NCI-H1417 treated with DMSO at 0.1 percent for 48 hours (cell line): ENCODE results near the gene PCDHGA7.
"Not testable (repeated sequence)": the region's sequence is repeated elsewhere in the genome, so short reads cannot be mapped to it uniquely, and the experiment has no call there.

Experiments
- DNase-seq: peaks from one replicate; lab custom pipeline; 2025; lab: John Stamatoyannopoulos, UW

The PCDHGA7 gene

DNA sequence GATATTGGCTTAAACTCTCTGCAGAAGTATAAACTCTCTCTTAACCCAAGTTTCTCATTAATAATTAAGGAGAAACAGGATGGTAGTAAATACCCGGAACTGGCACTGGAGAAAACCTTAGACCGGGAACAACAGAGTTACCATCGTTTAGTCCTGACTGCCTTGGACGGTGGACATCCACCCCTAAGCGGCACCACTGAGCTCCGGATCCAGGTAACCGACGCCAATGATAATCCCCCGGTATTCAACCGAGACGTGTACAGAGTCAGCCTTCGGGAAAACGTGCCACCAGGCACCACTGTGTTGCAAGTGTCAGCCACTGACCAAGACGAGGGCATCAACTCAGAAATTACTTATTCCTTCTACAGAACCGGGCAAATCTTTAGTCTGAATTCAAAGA lies 16.1 kb downstream of the PCDHGA7 start:
- DNase-seq, result no peak

DNA sequence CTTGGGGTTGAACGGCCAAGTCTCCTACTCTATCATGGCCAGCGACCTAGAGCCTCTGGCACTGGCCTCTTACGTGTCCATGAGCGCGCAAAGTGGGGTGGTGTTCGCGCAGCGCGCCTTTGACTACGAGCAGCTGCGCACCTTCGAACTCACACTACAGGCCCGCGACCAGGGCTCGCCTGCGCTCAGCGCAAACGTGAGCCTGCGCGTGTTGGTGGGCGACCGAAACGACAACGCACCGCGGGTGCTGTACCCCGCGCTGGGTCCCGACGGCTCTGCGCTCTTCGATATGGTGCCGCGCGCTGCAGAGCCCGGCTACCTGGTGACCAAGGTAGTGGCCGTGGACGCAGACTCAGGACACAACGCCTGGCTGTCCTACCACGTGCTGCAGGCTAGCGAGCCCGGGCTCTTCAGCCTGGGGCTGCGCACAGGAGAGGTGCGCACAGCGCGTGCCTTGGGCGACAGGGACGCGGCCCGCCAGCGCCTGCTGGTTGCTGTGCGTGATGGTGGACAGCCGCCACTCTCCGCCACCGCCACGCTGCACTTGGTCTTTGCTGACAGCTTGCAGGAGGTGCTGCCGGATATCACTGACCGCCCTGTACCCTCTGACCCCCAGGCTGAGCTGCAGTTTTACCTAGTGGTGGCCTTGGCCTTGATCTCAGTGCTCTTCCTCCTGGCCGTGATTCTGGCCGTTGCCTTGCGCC lies 17.2 kb downstream of the PCDHGA7 start:
- DNase-seq, result no peak

DNA sequence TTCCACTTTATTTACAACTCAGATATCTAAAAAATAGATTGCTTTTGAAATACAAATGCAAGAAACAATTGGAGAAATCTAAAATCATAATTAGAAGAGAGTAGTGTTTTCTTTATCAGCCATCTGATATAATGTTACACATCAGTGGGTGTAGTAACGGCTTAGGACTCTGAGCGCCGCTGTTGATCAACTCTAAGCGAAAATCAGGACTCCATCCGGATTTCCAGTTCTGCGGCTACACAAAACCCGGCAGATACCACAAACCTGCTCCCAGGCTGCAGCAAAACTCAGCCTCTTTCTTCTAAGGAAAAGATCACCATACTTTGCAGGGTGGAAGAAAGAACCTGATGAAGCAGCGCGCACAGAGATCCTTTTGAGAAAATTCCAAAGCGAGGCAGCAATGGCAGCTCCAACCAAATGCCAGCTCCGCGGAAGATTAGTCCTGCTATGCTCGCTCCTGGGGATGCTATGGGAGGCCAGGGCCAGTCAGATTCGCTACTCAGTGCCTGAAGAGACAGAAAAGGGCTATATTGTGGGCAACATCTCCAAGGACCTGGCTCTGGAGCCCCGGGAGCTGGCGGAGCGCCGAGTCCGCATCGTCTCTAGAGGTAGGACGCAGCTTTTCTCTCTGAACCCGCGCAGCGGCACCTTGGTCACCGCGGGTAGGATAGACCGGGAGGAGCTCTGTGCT lies 20.2 kb downstream of the PCDHGA7 start, which contains the start of gene PCDHGA9:
TSS of gene PCDHGA9 (plus strand) at position 226 of the 691 bp plus-strand sequence. CDS start at position 401, 175 bp downstream.
- DNase-seq, result no peak

GRCh38 chr5:141403387-141403786 lies 20.8 kb downstream of the PCDHGA7 start:
- no peak for DNase-seq

GRCh38 chr5:141407790-141408505 lies 25.4 kb downstream of the PCDHGA7 start, which contains the start of gene PCDHGB6:
Gene PCDHGB6, plus strand, starts transcription at chr5:141408021. Its CDS starts 182 bp downstream, at chr5:141408203.
- DNase-seq, result not testable (repeated sequence)

DNA sequence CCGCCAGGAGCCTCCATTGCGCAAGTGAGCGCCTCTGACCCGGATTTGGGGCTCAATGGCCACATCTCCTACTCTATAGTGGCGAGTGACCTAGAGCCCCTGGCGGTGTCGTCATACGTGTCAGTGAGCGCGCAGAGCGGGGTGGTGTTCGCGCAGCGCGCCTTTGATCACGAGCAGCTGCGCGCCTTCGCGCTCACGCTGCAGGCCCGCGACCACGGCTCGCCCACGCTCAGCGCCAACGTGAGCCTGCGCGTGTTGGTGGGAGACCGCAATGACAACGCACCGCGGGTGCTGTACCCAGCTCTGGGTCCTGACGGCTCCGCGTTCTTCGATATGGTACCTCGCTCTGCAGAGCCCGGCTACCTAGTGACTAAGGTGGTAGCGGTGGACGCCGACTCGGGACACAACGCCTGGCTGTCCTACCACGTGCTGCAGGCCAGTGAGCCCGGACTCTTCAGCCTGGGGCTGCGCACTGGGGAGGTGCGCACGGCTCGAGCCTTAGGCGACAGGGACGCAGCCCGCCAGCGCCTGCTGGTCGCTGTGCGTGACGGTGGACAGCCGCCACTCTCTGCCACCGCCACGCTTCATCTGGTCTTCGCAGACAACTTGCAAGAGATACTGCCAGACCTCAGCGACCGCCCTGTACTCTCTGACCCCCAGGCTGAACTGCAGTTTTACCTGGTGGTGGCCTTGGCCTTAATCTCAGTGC lies 27.2 kb downstream of the PCDHGA7 start:
- no peak for DNase-seq

- DNase-seq, result no peak
Observed at GRCh38 chr5:141411575-141411974, 29.0 kb downstream of the PCDHGA7 start.

GRCh38 chr5:141412854-141413539 lies 30.5 kb downstream of the PCDHGA7 start, which contains the start of gene PCDHGA10:
Gene PCDHGA10, plus strand, starts transcription at chr5:141412987. Its CDS starts 189 bp downstream, at chr5:141413176.
- no peak for DNase-seq

- no peak for DNase-seq
Observed at GRCh38 chr5:141413540-141414069, 31.1 kb downstream of the PCDHGA7 start.

DNA sequence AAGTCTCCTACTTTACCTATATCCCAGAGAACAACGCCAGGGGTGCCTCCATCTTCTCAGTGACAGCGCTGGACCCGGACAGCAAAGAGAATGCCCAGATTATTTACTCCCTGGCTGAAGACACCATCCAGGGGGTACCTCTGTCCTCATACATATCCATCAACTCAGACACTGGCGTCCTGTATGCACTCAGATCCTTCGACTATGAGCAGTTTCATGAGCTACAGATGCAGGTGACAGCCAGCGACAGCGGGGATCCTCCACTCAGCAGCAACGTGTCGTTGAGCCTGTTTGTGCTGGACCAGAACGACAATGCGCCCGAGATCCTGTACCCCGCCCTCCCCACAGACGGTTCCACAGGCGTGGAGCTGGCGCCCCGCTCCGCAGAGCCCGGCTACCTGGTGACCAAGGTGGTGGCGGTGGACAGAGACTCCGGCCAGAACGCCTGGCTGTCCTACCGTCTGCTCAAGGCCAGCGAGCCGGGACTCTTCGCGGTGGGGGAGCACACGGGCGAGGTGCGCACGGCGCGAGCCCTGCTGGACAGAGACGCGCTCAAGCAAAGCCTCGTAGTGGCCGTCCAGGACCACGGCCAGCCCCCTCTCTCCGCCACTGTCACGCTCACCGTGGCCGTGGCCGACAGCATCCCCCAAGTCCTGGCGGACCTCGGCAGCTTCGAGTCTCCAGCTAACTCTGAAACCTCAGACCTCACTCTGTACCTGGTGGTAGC lies 32.2 kb downstream of the PCDHGA7 start:
- DNase-seq, result not testable (repeated sequence)

- not testable (repeated sequence) for DNase-seq
Observed at GRCh38 chr5:141415275-141415618, 32.7 kb downstream of the PCDHGA7 start.

DNA sequence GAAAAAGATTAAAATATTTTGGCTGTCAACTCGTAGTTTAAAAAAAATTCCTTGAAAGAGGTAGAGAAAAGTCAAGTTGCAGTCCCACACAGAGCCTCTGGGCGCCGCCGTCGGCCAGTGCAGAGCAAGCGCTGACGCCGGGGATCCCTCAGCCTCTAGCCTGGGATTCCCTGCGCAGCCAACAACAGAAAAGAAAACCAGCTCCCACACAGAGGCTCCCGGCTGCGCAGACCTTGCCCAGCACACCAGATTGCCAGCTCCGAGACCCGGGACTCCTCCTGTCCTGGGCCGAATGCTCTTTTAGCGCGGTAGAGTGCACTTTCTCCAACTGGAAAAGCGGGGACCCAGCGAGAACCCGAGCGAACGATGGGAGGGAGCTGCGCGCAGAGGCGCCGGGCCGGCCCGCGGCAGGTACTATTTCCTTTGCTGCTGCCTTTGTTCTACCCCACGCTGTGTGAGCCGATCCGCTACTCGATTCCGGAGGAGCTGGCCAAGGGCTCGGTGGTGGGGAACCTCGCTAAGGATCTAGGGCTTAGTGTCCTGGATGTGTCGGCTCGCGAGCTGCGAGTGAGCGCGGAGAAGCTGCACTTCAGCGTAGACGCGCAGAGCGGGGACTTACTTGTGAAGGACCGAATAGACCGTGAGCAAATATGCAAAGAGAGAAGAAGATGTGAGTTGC lies 35.1 kb downstream of the PCDHGA7 start, which contains the start of gene PCDHGB7:
TSS of gene PCDHGB7 (plus strand) at position 184 of the 679 bp plus-strand sequence. CDS start at position 367, 183 bp downstream.
- DNase-seq, result not testable (repeated sequence)

DNA sequence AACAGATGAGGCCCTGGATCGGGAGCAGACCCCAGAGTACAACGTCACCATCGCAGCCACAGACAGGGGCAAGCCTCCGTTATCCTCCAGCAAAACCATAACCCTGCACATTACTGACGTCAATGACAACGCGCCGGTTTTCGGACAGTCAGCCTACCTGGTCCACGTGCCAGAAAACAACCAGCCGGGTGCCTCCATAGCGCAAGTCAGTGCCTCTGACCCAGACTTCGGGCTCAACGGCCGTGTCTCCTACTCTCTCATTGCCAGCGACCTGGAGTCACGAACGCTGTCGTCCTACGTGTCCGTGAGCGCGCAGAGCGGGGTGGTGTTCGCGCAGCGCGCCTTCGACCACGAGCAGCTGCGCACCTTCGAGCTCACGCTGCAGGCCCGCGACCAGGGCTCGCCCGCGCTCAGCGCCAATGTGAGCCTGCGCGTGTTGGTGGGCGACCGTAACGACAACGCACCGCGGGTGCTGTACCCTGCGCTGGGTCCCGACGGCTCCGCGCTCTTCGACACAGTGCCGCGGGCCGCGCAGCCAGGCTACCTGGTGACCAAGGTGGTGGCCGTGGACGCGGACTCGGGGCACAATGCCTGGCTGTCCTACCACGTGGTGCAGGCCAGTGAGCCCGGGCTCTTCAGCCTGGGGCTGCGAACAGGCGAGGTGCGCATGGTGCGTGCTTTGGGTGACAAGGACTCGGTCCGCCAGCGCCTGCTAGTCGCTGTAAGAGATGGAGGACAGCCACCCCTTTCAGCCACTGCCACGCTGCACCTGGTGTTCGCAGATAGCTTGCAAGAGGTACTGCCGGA lies 36.7 kb downstream of the PCDHGA7 start:
- no peak for DNase-seq

GRCh38 chr5:141420855-141421488 lies 38.4 kb downstream of the PCDHGA7 start, which contains the start of gene PCDHGA11:
Gene PCDHGA11, plus strand, starts transcription at chr5:141421051. Its CDS starts 177 bp downstream, at chr5:141421228.
- no peak for DNase-seq

DNA sequence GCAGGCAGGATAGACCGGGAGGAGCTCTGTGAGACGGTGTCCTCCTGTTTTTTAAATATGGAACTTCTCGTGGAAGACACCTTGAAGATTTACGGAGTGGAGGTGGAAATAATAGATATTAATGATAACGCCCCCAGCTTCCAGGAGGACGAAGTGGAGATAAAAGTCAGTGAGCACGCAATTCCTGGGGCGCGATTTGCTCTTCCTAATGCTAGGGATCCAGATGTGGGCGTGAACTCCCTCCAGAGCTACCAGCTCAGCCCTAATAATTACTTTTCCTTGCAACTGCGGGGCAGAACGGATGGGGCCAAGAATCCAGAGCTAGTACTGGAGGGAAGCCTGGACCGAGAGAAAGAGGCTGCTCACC lies 38.9 kb downstream of the PCDHGA7 start:
- no peak for DNase-seq

DNA sequence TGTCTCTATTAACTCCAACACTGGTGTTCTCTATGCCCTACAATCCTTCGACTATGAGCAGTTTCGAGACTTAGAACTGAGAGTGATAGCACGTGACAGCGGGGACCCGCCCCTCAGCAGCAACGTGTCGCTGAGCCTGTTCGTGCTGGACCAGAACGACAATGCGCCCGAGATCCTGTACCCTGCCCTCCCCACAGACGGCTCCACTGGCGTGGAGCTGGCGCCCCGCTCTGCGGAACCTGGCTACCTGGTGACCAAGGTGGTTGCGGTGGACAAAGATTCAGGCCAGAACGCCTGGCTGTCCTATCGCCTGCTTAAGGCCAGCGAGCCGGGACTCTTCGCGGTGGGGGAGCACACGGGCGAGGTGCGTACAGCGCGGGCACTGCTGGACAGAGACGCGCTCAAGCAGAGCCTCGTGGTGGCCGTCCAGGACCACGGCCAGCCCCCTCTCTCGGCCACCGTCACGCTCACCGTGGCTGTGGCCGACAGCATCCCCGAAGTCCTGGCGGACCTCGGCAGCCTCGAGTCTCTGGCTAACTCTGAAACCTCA lies 40.3 kb downstream of the PCDHGA7 start:
- no peak for DNase-seq

- no peak for DNase-seq
Observed at GRCh38 chr5:141427783-141428426, 45.4 kb downstream of the PCDHGA7 start.
